Stimulated activated naive CD4-positive, alpha-beta T cell treated with Interleukin-2 at 50 U/mL for 16 hours (primary cell): Measurements from ENCODE around the gene NELFE.
"Not testable (repeated sequence)": the region's sequence is repeated elsewhere in the genome, so short reads cannot be mapped to it uniquely, and the experiment has no call there.

Experiments
- DNase-seq: peaks from one replicate; lab custom pipeline; 2025; lab: John Stamatoyannopoulos, UW

Gene NELFE, protein sequence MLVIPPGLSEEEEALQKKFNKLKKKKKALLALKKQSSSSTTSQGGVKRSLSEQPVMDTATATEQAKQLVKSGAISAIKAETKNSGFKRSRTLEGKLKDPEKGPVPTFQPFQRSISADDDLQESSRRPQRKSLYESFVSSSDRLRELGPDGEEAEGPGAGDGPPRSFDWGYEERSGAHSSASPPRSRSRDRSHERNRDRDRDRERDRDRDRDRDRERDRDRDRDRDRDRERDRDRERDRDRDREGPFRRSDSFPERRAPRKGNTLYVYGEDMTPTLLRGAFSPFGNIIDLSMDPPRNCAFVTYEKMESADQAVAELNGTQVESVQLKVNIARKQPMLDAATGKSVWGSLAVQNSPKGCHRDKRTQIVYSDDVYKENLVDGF

DNA sequence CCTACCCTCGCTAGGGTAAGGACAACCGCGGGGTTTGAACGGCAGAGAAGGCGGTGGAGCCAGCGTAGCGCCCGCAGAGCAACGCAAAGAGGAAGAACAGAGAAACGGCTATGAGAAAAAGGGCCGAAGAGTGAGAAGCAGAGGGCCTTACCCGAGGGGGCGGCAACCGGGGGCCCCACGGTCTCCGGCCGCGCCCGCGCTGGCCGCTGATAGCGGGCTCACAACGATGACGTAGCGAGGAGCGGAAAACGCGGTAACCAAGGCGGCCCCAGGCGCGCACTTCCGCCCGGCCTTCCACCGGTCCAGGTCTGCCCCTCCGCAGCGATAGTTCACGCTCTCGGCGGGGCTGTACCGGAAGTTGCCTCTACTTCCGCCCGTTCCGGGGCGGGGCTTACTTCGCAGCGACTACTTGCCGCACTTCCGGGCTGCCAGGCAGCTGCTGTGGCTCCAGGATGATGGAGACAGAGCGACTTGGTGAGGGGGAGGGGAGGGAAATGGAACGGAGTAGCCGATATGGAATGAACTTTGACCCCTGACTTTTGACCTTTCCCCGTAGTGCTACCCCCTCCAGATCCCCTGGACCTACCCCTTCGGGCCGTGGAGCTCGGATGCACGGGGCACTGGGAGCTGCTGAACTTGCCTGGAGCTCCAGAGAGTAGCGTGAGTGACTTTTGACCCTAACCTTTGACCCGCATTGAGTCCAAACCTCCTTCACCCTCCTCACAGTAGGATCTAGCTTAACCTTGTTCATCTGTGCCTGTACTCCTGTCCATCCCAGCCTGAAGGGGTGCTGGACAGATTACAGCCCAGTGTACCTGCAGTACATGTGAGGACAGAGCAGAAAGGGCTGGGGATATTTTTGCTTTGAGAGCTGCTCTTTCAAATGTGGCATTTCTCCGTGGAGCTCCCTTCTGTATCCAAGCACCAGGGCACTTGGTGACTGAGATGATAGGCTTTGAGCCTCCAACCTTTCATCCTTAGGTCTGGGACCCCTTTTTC is at the start of gene NELFE, which contains the start of gene SKIC2:
NELFE (minus strand) TSS at position 231 of the 999 bp plus-strand sequence. CDS start 525 bp downstream, outside the sequence.
SKIC2 (plus strand) TSS at position 435 of the 999 bp plus-strand sequence; CDS start at position 453, 18 bp downstream.
- DNase-seq, result peak; percentile 96

DNA sequence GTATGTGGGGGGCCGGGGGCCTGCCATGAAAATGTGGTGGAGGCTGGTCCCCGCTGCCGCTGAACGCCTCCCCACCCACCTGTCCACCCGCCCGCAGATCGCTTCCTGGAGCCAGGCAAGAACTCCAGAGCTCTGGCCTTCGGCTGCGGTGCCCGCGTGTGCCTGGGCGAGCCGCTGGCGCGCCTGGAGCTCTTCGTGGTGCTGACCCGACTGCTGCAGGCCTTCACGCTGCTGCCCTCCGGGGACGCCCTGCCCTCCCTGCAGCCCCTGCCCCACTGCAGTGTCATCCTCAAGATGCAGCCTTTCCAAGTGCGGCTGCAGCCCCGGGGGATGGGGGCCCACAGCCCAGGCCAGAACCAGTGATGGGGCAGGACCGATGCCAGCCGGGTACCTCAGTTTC is 49.3 kb upstream of the NELFE start:
- DNase-seq, result not testable (repeated sequence)

- DNase-seq, result not testable (repeated sequence)
Measured at GRCh38 chr6:32007086-32007485, 48.3 kb upstream of the NELFE start.

- not testable (repeated sequence) for DNase-seq
Measured at GRCh38 chr6:32005991-32006529, 47.3 kb upstream of the NELFE start.

DNA sequence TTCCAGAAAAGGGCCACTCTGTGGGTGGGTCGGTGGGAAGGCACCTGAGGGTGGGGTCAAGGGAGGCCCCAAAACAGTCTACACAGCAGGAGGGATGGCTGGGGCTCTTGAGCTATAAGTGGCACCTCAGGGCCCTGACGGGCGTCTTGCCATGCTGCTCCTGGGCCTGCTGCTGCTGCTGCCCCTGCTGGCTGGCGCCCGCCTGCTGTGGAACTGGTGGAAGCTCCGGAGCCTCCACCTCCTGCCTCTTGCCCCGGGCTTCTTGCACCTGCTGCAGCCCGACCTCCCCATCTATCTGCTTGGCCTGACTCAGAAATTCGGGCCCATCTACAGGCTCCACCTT is 46.7 kb upstream of the NELFE start:
- DNase-seq, result not testable (repeated sequence)

DNA sequence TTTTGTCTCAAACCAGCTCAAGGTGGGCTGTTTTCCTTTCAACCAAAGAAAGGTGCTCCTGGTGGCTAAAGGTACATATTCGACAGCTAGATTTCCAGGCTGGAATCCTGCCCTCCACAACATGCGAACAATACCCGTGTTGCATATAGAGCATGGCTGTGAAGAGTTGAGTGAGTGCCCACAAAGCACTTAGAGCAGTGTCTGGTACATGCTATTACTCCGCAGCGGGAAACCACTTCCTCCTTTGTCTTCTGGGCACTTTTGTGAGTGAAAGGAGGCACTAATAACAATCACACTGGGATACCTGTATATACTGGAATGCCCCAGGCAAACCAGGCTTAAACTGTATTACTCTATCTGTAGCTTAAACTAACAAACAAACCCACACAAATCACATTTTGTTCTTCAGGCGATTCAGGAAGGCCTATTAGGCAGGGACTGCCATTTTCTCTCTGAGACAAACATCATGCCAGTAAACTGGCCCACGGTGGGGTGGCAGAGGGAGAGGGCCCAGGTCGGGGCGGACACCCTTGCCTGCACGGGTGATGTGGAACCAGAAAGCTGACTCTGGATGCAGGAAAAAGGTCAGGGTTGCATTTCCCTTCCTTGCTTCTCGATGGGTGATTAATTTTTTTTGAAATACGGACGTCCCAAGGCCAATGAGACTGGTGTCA is 46.2 kb upstream of the NELFE start:
- DNase-seq, result not testable (repeated sequence)

- DNase-seq, result not testable (repeated sequence)
Measured at GRCh38 chr6:32004393-32004792, 45.6 kb upstream of the NELFE start.

- not testable (repeated sequence) for DNase-seq
Measured at GRCh38 chr6:32003301-32003700, 44.5 kb upstream of the NELFE start.

- not testable (repeated sequence) for DNase-seq
Measured at GRCh38 chr6:32002546-32003268, 43.9 kb upstream of the NELFE start.

- DNase-seq, result not testable (repeated sequence)
Measured at GRCh38 chr6:31996385-31996784, 37.6 kb upstream of the NELFE start.

- not testable (repeated sequence) for DNase-seq
Measured at GRCh38 chr6:31994421-31994820, 35.6 kb upstream of the NELFE start.

GRCh38 chr6:31989363-31989762 is 30.6 kb upstream of the NELFE start:
- not testable (repeated sequence) for DNase-seq

DNA sequence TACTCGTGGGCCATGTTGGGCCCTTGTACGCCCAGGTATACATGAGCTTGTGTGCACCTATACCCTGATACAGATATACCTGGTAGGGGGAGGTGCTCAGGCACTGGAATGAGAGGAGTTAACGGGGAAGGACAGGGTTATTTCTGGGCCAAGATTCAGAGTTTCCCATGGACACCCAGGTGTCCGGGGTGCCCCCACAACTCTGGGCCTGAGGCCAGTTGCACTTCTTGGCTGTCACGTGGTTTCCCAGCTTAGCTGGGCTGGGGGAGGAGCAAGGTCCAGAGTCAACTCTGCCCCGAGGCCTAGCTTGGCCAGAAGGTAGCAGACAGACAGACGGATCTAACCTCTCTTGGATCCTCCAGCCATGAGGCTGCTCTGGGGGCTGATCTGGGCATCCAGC is 23.0 kb upstream of the NELFE start, which contains the start of gene C4A:
C4A (plus strand) TSS at position 314 of the 400 bp plus-strand sequence; CDS start at position 365, 51 bp downstream.
- DNase-seq, result not testable (repeated sequence)

DNA sequence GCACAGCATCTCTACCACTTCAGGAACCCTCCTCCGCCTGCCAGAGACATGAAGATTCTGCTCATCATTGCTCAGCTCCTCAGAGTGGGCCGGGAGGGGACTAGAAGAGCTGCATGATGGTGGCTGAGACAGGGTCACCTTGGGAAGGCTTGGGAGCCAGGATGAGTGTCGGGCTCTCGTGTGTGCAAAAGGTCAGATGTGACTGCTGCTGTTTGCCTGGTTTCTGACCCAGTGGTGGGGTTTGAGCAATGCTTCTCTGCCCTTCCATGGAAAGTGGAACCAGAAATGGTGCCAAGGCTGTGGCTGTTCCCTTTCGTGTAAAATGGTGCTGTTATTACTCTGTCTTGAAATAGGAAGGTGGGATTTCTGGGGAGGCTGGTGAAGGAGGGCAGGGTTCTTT is 22.2 kb upstream of the NELFE start:
- not testable (repeated sequence) for DNase-seq

- not testable (repeated sequence) for DNase-seq
Measured at GRCh38 chr6:31980195-31980876, 21.6 kb upstream of the NELFE start.

GRCh38 chr6:31979238-31979898 is 20.6 kb upstream of the NELFE start:
- DNase-seq, result no peak

DNA sequence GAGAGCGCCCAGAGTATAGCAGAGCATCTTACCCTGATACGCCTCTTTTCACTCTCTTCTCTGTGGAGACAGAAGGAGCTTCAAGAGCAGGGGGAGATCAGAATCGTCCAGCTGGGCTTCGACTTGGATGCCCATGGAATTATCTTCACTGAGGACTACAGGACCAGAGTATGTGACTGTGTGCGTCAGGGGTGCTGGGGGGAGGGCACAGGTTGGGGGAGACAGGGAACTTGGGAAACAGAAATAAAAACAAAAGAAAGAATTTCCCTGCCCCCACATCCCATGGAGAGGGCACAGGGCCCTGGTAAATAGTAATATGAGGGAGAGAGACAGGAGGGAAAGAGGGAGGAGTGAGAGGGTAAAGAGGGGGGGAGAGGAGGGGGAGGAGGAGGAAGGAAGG is 20.1 kb upstream of the NELFE start:
- DNase-seq, result no peak

- DNase-seq, result no peak
Measured at GRCh38 chr6:31977816-31978431, 19.2 kb upstream of the NELFE start.

DNA sequence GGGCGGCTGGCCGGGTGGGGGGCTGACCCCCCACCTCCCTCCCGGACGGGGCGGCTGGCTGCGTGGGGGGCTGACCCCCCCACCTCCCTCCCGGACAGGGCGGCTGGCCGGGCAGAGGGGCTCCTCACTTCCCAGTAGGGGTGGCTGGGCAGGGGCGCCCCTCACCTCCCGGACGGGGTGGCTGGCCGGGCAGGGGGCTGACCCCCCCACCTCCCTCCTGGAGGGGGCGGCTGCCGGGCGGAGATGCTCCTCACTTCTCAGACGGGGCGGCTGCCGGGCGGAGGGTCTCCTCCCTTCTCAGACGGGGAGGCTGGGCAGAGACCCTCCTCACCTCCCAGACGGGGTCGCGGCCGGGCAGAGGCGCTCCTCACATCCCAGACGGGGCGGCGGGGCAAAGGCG is 17.3 kb upstream of the NELFE start:
- DNase-seq, result not testable (repeated sequence)
